ENCODE measurements around the gene POLR1D. TPM values are rescaled to one million over a fixed set of nuclear protein-coding genes. Genes with fewer than 3 reads are reported as not detected.
A peak's percentile ranks its signal among the peaks of the same experiment; 100 is the strongest.

Gene POLR1D
- total and polyA plus RNA-seq, 4 donors = 31.4 to 45.0 (median 33.6) TPM

- H3K27ac ChIP-seq (ENCODE audit: low read depth in 1 of 2, low read length in 2 of 2) = no peak overlapping the region
- WGBS = 63% methylated on average over 3 of the region's 3 CpGs
- H3K4me3 ChIP-seq (ENCODE audit: low read depth in 1 of 3, low read length in 3 of 3) = no peak overlapping the region
- peaks cover 0 to 23% (median 6%) of the 10 kb centered on the region in 4 donors for H3K4me1 ChIP-seq (ENCODE audit: control insufficient read depth in 4 of 4, insufficient read depth in 4 of 4, low read length in 3 of 4)
- H3K9me3 ChIP-seq (ENCODE audit: control insufficient read depth in 4 of 4, low read length in 3 of 4) = no peaks in the 10 kb centered on the region
- H3K36me3 ChIP-seq (ENCODE audit: control insufficient read depth in 4 of 4, insufficient read depth in 3 of 4, low read depth in 1 of 4, low read length in 3 of 4) = no peaks in the 10 kb centered on the region
- TF ChIP-seq FOXA1 (IDR thresholded peaks at IDR 0.05) (no peak), GABPA (IDR thresholded peaks at IDR 0.05 in 1 of 2, conservative IDR thresholded peaks at IDR 0.05 in 1 of 2) (no peak), TAF1 (conservative IDR thresholded peaks at IDR 0.05) (no peak), HNF4G (IDR thresholded peaks at IDR 0.05) (no peak), SP1 (IDR thresholded peaks at IDR 0.05) (no peak), CTCF (IDR thresholded peaks at IDR 0.05; ENCODE audit: low read depth, low read length, missing input control) (no peak), ZBTB33 (IDR thresholded peaks at IDR 0.05) (no peak), REST (IDR thresholded peaks at IDR 0.05) (no peak), RAD21 (IDR thresholded peaks at IDR 0.05) (no peak), ATF3 (IDR thresholded peaks at IDR 0.05) (no peak), NR2F2 (IDR thresholded peaks at IDR 0.05) (no peak), RXRA (IDR thresholded peaks at IDR 0.05) (no peak), FOXA2 (IDR thresholded peaks at IDR 0.05) (no peak), HNF4A (conservative IDR thresholded peaks at IDR 0.05) (no peak)
- TF ChIP-seq, protein P1, sequence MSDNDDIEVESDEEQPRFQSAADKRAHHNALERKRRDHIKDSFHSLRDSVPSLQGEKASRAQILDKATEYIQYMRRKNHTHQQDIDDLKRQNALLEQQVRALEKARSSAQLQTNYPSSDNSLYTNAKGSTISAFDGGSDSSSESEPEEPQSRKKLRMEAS (IDR thresholded peaks at IDR 0.05) = no peak
- no peaks in the 10 kb centered on the region for H3K27me3 ChIP-seq (ENCODE audit: control insufficient read depth in 4 of 4, insufficient read depth in 4 of 4, low read length in 3 of 4)
- H3K9ac ChIP-seq (ENCODE audit: low read depth in 1 of 2, low read length in 2 of 2) = no peak overlapping the region
- DNase-seq (ENCODE audit: low spot score) = no peak
Measured at GRCh38 chr13:27605099-27605498, 16.6 kb upstream of the POLR1D start.

DNA sequence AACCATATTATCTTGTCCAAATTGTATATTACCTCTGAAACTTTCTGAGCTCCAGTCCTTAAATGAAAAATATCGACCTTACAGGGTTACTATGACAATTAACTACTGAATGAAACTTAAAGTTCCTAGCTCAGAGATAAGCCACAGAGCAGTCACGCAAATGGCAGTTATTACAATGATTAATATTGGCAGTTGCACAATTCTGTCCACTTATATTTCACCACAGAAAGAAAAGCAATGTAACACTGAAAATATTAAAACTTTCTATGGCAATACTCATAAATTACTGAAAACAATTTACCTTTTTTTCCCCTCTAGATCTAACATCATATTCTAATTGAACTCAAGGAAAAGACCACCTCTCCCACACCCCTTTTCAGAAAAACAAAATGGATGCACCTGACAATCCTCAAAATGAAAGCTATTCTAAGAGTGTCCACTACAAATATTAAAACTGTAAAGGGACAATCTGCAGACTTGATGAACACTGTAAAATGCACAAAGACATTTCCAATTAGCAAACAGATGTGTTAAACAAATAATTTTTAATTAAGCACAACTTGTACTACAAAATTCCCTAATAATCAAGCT, 16.0 kb upstream of the POLR1D start:
- Histone ChIP-seq H3K4me1 (ENCODE audit: control insufficient read depth in 4 of 4, insufficient read depth in 4 of 4, low read length in 3 of 4) (peaks cover 0 to 21% (median 4%) of the 10 kb centered on the region in 4 donors), H3K9ac (ENCODE audit: low read depth in 1 of 2, low read length in 2 of 2) (no peak overlapping the region), H3K9me3 (ENCODE audit: control insufficient read depth in 4 of 4, low read length in 3 of 4) (no peaks in the 10 kb centered on the region), H3K36me3 (ENCODE audit: control insufficient read depth in 4 of 4, insufficient read depth in 3 of 4, low read depth in 1 of 4, low read length in 3 of 4) (no peaks in the 10 kb centered on the region), H3K27me3 (ENCODE audit: control insufficient read depth in 4 of 4, insufficient read depth in 4 of 4, low read length in 3 of 4) (no peaks in the 10 kb centered on the region), H3K27ac (ENCODE audit: low read depth in 1 of 2, low read length in 2 of 2) (no peak overlapping the region), H3K4me3 (ENCODE audit: low read depth in 1 of 3, low read length in 3 of 3) (no peak overlapping the region)
- 48% methylated on average over 2 of the region's 2 CpGs for WGBS
- TF ChIP-seq ATF3 (IDR thresholded peaks at IDR 0.05) (no peak), FOXA2 (IDR thresholded peaks at IDR 0.05) (no peak), GABPA (IDR thresholded peaks at IDR 0.05 in 1 of 2, conservative IDR thresholded peaks at IDR 0.05 in 1 of 2) (no peak), YY1 (IDR thresholded peaks at IDR 0.05) (peak; percentile 52), RAD21 (IDR thresholded peaks at IDR 0.05) (no peak), JUND (IDR thresholded peaks at IDR 0.05) (no peak)
- no peak for DNase-seq (ENCODE audit: low spot score)
